HG03025 (cell line): Measurements from ENCODE around the gene UGT1A7.
"Not testable (repeated sequence)": the region's sequence is repeated elsewhere in the genome, so short reads cannot be mapped to it uniquely, and the experiment has no call there.

Experiments used
- ATAC-seq: cut with Tn5 transposase; IDR thresholded peaks from one replicate; pipeline ENCODE4 v1.9.1; 2021; ENCODE audit warnings: mild to moderate bottlenecking, moderate library complexity; ENCODE audit not compliant: unreplicated experiment, low FRiP score

The UGT1A7 gene

DNA sequence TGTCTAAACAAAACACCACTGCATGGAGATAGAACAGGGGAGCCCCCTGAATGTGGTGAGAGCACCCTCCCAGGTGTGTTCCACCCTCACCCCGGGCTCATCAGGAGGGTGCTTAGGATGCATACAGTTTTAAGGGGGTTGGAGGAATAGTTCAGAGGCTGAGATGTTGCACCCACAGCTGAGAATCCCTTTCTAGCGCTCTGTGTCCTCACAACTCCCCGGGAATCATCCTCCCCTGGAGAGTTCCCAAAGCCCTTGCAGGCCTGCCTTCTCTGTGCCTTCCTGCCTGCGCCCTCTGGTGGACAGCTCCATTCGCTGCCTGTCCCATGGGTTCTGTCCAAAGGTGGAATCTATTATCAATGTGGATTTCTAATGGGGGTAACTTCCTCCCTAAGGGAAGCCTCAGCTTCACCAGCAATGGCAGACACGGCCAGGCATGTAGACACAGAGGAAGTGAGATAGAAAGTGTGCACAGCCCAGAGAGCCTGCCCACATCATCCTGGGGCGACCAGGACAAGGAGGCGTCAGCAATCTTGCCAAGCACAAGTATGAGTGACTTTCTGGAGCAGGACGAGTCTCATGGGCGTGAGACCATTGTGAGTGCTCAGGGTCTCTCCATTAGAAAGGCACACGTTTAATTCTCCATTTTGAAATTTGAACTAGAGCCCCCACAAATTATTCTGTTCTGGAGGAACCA is 29.8 kb downstream of the UGT1A7 start:
- ATAC-seq: no peak

DNA sequence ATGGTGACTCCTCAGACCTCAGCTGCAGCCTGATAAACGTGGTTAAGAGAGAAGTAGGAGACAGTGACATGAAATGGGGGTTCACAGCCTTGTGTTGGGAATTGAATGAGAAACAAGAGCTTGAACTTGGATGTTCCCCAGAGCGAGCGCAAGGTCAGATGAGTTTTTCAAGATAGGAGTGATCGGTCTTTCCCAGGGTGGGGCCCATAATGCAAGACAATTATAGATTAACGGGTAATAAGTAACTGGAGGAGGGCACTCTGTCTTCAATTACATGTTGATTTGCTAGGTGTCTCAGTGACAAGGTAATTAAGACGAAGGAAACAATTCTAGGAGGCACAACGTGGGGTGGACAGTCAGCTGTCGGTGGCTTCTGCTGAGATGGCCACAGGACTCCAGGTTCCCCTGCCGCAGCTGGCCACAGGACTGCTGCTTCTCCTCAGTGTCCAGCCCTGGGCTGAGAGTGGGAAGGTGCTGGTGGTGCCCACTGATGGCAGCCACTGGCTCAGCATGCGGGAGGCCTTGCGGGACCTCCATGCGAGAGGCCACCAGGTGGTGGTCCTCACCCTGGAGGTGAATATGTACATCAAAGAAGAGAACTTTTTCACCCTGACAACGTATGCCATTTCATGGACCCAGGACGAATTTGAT is 31.0 kb downstream of the UGT1A7 start, which contains the start of gene UGT1A5:
UGT1A5 (plus strand) TSS at position 297 of the 651 bp plus-strand sequence; CDS start at position 382, 85 bp downstream.
- ATAC-seq: no peak

DNA sequence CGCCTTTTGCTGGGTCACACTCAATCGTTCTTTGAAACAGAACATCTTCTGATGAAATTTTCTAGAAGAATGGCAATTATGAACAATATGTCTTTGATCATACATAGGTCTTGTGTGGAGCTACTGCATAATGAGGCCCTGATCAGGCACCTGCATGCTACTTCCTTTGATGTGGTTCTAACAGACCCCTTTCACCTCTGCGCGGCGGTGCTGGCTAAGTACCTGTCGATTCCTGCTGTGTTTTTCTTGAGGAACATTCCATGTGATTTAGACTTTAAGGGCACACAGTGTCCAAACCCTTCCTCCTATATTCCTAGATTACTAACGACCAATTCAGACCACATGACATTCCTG is 31.5 kb downstream of the UGT1A7 start:
- ATAC-seq: no peak

DNA sequence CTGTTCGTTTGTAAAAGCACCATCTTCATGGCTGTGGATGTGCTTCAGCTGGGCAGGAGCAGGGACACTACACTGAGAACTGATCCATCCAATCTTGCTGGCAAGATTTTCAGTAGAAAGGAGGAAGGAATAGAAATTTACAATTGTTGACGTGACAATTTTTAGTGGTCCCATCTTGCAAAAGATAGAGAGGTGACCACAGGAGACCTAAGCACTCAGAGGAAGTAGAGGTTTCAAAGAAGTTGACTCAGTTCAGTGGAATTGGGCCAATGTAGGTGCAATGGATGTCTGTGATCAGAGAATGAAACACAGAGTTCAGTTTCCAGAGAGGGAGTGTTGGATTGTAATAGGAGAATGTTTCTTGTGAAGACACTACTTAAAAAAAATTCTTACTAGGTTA is 32.4 kb downstream of the UGT1A7 start:
- no peak for ATAC-seq

DNA sequence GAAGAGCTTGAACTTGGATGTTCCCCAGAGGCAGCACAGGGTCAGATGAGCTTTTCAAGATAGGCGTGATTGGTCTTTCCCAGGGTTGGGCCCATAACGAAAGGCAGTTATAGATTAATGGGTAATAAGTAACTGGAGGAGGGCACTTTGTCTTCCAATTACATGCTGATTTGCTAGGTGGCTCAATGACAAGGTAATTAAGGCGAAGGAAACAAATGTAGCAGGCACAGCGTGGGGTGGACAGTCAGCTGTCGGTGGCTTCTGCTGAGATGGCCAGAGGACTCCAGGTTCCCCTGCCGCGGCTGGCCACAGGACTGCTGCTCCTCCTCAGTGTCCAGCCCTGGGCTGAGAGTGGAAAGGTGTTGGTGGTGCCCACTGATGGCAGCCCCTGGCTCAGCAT is 36.9 kb downstream of the UGT1A7 start, which contains the start of gene UGT1A4:
UGT1A4 (plus strand) TSS at position 185 of the 400 bp plus-strand sequence; CDS start at position 270, 85 bp downstream.
- ATAC-seq: no peak

DNA sequence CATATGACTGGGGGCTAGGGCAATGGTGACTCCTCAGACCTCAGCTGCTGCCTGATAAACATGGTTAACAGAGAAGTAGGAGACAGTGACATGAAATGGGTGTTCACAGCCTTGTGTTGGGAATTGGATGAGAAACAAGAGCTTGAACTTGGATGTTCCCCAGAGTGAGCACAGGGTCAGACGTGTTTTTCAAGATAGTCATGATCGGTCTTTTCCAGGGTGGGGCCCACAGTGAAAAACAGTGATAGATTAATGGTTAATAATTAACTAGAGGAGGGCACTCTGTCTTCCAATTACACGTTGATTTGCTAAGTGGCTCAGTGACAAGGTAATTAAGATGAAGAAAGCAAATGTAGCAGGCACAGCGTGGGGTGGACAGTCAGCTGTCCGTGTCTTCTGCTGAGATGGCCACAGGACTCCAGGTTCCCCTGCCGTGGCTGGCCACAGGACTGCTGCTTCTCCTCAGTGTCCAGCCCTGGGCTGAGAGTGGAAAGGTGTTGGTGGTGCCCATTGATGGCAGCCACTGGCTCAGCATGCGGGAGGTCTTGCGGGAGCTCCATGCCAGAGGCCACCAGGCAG is 47.1 kb downstream of the UGT1A7 start, which contains the start of gene UGT1A3:
UGT1A3 (plus strand) TSS at position 320 of the 579 bp plus-strand sequence; CDS start at position 405, 85 bp downstream.
- ATAC-seq: no peak

DNA sequence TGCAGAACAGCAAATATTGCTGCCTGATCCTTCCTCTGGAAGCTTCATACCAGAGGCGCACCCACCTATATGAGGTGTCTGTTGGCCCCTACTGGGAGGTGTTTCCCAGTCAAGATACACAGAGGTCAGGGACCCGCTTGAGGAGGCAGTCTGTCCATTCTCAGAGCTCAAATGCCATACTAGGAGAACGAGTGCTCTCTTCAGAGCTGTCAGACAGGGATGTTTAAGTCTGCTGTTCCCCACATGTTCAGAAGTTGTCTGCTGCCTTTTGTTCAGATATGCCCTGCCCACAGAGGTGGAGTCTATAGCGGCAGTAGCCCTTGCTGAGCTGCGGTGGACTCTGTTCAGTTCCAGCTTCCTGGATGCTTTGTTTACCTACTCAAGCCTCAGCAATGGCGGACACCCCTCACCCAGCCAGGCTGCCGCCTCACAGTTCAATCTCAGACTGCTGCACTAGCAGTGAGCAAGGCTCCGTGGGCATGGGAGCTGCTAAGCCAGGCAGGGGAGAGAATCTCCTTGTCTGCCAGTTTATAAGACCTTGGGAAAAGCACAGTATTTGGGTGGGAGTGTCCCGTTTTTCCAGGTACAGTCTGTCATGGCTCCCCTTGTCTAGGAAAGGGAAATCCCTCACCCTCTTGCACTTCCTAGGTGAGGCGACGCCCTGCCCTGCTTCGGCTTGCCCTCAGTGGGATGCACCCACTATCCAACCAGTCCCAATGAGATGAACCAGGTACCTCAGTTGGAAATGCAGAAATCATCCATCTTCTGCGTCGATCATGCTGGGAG is 55.4 kb downstream of the UGT1A7 start:
- ATAC-seq: not testable (repeated sequence)

DNA sequence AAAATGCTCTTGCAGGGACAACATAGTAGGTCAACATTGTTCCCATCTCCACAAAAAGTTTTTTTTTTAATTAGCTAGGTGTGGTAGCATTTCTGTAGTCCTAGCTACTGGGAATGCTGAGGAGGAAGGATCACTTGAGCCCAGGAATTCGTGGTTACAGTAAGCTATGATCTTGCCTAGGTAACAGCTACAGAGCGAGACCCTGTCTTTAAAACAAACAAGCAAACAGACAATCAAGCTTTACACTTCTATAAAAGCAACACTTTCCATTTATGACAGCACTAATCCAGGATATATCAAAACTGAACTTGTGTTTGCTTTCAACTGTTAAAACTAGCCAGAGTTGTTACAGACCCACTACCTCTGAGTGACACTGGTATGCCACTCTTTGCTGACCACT is 59.2 kb downstream of the UGT1A7 start:
- no peak for ATAC-seq

DNA sequence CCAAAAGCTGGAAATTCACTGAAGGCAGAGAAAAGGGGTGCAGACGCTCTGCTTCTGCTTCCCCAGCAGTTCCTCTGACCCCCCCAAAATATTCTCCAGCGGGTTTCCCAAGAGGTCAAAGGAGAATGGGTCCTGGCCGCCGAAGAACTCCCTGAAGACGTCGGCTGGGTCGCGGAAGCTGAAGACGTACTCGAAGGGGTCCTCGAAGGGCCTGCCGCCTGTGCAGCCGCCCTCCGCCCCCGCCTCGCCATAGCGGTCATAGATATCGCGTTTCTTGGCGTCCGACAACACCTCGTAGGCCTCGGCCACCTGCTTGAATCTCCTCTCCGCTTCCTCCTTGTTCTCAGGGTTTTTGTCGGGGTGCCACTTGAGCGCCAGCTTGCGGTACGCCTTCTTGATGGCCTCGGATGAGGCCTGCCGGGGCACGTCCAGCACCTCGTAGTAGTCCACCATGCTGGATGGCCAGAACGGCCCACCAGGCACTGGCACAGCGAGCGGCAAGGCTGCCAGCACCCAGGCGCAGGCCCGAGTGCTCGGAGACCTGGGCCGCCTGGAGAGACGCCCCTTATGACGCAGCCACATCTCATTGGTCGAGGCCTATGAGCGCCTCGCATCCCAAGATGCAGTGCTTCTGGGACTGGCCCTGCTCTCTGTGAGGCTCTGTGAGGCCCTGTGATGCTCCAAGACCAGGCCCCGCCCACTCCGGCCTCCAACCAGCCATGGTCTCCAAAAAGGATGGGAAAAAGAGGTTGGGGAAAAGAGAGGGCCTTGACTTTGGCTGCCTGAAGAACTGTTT is 62.0 kb downstream of the UGT1A7 start:
- no peak for ATAC-seq

DNA sequence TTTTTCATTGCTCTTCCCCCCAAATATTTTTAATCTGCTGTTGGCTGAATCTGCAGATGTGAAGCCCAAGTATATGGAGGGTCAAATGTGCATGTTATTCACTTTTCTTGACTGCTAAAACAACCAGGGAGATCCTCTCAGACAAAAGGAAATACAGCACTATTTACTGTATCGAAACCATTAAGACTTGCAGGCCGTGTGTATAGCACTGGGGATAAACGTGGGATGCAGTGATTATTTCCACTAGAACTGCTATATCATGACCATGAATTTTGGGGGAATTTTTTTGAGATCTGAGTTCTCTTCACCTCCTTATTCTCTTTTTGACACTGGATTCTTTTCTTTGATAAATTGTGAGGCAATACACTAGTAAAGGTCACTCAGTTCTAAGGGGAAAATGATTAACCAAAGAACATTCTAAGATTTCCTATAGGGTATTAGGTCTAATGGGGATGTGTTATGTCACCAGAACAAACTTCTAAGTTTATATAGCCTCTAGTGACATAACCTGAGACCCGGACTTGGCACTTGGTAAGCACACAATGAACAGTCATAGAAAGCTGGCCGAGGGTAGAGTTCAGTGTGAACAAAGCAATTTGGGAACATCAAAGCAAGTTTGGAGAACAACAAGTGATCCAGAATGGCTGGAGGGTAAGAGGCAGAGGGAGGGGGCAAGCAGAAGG is 63.5 kb downstream of the UGT1A7 start:
- ATAC-seq: no peak

DNA sequence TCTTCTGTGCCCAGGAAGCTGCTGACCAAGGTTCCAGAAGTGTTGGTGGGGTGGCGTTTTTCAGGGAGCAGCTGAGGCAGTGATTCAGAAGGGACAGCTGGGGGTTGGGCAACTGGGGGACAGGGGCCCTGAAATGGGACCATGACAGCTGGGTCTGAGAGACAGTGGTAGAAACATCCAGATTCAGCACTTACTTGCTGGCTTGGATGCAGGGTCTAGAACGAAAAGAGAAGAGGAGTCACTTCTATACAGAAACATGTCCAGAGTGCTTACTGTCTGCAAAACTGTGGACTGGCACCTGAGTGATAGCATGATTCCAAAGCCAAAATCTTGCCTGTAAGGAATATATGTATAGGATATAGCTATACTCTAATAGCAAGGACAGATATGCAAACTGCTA is 64.1 kb downstream of the UGT1A7 start:
- ATAC-seq: not testable (repeated sequence)

DNA sequence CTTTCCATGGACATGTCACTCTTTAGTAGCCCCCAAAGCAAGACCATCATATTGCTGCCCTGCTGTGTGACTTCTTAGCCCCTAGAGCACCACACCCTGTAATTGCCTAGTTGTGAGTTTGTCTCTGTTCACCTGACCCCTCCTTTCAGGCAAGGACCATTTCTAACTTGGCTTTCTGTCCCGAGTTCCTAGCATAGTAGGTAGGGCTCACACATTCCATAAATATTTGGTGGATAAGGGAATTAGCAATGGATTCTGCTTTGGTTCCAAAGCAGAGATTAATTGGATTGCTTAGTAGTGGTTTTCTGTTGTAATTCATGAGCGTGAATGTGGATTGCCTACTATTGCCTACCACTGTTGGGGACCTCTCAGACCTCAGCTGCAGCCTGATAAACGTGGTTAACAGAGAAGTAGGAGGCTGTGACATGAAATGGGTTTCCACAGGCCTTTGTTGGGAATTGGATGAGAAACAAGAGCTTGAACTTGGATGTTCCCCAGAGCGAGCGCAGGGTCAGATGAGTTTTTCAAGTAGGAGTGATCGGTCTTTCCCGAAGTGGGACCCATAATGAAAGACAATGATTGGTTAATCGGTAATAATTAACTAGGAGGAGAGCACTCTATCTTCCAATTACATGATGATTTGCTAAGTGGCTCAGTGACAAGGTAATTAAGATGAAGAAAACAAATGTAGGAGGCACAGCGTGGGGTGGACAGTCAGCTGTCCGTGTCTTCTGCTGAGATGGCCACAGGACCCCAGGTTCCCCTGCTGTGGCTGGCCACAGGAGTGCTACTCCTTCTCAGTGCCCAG is 65.0 kb downstream of the UGT1A7 start:
- ATAC-seq: no peak

DNA sequence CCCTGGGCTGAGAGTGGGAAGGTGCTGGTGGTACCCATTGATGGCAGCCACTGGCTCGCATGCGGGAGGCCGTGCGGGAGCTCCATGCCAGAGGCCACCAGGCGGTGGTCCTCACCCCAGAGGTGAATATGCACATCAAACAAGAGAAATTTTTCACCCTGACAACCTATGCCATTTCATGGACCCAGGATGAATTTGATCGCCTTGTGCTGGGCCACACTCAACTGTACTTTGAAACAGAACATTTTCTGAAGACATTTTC is 65.5 kb downstream of the UGT1A7 start:
- ATAC-seq: no peak

DNA sequence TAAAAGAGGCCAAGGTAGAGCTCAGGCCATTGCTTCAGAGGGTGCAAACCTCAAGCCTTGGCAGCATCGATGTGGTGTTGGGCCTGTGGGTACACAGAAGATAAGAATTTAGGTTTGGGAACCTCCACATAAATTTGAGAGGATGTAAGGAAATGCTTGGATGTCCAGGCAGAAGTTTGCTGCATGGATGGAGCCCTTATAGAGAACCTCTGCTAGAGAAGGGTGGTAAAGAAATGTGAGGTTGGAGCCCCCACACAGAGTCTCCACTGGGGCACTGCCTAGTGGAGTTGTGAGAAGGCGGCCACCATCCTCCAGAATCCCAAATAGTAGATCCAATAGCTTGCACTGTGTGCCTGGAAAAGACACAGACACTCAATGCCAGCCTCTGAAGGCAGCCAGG is 69.0 kb downstream of the UGT1A7 start:
- ATAC-seq: not testable (repeated sequence)

DNA sequence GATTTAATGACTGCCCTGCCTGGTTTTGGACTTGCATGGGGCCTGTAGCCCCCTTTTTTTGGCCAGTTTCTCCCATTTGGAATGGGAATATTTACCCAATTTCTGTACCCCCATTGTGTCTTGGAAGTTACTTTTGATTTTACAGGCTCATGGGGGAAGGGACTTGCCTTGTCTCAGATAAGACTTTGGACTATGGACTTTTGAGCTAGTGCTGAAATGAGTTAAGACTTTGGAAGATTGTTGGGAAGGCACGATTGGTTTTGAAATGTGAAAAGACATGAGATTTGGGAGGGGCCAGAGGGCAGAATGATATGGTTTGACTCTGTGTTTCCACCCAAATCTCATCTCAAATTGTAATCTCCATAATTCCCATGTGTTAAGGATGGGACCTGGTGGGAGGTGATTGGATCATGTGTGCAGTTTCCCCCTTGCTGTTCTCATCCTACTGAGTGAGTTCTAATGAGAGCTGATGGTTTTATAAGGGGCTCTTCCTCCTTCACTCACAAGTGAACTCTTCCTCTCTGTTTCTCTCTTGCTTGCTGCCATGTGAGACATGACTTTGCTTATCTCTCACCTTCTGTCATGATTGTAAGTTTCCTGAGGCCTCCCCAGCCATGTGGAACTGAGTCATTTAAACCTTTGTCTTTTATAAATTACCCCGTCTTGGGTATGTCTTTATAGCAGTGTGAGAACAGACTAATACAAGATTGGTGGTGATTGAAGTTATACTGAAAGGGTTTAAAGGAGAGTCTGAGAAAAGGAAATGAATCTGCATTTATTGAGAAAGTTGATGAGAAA is 69.7 kb downstream of the UGT1A7 start:
- ATAC-seq: not testable (repeated sequence)

DNA sequence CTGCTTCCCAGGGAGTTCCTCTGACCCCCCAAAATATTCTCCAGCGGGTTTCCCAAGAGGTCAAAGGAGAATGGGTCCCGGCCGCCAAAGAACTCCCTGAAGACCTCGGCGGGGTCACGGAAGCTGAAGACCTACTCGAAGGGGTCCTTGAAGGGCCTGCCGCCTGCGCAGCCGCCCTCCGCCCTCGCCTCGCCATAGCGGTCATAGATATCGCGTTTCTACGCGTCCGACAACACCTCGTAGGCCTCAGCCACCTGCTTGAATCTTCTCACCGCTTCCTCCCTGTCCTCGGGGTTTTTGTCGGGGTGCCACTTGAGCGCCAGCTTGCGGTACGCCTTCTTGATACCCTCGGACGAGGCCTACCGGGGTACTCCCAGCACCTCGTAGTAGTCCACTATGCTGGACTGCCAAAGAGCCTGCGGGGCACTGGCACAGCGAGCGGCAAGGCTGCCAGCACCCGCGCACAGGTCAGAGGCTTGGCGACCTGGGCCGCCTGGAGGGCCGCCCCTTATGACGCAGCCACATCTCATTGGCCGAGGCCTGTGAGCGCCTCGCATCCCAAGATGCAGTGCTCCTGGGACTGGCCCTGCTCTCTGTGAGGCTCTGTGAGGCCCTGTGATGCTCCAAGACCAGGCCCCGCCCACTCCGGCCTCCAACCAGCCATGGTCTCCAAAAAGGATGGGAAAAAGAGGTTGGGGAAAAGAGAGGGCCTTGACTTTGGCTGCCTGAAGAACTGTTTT is 73.3 kb downstream of the UGT1A7 start:
- ATAC-seq: no peak

DNA sequence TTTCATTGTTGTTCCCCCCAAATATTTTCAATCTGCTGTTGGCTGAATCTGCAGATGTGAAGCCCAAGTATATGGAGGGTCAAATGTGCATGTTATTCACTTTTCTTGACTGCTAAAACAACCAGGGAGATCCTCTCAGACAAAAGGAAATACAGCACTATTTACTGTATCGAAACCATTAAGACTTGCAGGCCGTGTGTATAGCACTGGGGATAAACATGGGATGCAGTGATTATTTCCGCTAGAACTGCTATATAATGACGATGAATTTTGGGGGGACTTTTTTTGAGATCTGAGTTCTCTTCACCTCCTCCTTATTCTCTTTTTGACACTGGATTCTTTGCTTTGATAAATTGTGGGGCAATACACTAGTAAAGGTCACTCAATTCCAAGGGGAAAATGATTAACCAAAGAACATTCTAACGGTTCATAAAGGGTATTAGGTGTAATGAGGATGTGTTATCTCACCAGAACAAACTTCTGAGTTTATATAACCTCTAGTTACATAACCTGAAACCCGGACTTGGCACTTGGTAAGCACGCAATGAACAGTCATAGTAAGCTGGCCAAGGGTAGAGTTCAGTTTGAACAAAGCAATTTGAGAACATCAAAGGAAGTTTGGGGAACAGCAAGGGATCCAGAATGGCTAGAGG is 74.9 kb downstream of the UGT1A7 start:
- no peak for ATAC-seq
